Stimulated activated CD8-positive, alpha-beta memory T cell treated with anti-CD3 and anti-CD28 coated beads, Interleukin-4, amount 100 ng/mL, for 48 hours (primary cell): ENCODE data around the gene ADAM10.

Source experiments
- DNase-seq: peaks from one replicate; pipeline ENCODE4 v3.0.0-alpha.2; 2020

The ADAM10 gene

DNA sequence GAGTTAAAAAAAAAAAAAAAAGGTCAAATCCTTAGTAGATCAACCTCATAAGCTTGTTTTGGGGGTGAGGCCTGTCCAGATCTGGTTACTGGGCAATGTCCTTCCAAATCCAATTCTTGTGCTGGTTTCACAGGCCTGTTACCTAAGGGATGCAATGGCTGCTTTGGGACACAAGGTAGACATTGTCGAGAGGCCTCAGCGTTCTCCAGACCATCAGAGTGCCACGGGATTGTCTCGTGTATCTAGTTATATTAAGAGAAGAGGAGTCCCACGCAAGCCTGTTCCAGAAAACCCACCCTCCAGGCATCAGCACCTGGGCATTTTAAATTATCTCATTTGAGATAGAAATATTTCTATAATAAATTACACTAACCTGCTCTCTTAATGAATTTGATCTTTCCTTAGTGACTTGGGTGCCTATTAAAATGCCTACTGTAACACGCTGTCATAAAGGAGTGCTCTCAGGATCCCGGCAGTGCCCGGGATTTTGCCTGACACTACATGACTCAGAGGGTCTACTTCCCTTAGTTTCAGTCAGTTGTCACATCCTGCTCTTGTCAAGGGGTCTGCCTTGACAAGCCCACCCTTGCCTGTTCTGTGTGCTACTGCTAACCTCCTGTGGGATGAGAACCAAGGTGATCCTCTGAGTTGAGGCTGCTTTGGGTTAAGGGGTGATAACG is 201.7 kb downstream of the ADAM10 start:
- DNase-seq, result no peak

DNA sequence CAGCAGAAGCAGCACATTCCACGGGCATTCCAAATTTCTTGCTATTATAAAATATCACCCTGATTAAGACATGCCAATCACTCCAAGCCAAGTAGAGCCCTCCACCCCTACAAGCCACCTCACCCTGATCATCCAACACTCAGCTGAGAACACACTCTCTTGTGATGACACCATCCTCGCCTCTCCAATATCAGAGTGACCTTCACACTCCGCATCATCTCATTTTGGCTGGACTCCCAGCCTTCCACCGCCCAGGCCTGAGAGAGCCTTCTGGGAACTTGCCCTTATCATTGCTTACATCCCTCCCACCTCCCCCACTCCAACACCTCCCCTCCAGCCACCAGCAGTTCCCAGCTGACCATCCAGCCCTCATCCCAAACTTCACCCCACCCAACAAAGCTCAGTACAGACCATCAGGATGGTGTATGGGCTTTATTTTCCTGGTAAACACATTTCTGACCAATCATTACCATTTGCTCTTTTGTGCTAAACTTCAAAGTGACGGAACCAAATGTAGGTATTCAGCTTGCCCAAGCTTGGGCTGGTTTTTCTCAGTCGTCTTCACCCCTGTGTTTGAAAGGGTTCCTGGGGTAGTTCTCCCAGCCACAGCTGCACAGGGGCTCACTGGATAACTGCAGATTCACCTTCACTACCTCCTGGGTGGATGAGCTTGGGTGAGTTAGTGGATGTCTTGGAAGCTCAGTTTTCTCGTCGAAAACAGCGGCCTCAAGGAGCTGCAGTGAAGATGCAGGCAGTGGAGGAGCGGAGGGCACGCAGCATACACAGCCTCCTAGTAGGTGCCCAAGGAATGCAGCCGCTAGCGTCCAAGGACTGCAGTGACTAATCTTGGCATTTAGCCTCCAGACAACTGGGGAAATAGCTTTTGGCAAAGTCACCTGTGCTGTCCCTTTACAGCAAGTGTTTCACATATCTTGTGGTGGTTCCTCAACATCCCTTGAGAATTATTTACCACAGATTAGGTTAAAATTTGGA is 202.6 kb downstream of the ADAM10 start:
- DNase-seq, result no peak

DNA sequence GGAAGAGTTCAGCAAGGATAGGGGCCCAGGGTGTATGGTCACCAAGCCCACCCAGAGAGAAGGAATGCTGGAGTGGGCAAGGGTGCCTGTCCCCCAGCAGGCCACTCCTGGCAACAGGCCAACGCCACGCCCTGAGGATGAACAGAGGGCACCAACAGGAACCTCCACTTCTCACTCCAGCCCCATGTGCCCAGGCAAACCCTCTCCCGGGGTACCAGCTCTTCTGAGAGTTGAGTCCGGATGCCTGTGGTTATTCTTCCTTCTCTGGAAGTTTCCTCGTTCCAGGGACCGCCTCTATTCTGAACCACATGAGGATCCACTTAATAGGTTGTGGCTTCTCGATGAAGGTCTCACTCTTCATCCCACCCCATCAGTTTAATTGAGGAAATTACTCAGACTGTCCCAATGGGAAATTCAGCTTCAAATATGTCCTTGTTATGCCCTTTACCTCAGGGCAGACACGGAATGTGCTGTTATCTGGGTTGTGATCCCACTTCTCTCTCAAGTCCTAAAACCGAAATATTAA is 203.4 kb downstream of the ADAM10 start:
- DNase-seq, result no peak

- peak; percentile 58 for DNase-seq
Observed at GRCh38 chr15:58545307-58546065, 204.0 kb downstream of the ADAM10 start.

DNA sequence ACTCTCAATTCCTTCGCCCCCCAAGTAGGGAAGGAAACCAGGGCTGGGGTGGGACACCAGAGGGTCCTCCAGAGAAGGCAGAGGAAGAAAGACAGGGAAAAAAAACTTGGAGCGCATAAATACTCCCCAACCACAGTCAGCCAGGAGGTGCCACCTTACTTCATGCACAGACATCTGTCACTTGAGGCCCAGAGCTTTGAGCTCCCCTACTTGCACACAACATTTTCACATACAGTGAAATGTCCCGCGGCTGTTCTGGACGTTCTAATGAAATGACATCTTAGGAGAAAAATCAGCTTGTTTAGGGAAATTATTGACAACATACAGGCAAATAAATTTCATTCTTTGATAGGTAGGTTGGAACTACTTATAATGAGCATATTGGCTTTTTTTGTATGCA is 204.8 kb downstream of the ADAM10 start:
- DNase-seq, result no peak

GRCh38 chr15:58543664-58544335 is 205.7 kb downstream of the ADAM10 start:
- no peak for DNase-seq

DNA sequence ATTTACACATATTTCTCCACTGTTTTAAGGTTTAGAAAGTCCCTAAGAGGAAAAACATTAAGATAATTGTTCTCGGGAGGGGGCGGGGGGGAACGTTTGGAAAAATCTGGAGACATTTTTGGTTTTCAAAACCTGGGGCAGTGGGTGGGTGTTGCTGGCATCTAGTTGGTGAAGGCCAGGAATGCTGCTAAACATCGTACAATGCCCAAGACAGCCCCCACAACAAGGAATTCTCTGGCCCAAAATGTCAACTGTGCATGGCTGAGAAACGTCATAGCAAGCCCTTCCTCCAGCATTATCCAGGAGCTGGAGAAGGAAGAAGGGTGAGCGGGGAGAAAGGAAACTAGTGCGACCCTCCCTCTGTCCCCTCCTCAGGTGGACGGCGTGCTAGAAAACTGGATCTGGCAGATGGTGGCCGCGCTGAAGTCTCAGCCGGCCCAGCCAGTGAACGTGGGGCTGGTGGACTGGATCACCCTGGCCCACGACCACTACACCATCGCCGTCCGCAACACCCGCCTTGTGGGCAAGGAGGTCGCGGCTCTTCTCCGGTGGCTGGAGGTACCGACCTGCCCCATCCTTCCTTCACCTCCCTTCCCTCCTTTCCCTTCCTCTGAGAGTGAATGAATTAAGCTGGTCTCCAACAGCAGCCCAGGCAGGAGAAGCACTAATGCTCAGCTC is 208.0 kb downstream of the ADAM10 start:
- no peak for DNase-seq

- DNase-seq, result no peak
Observed at GRCh38 chr15:58539548-58539947, 210.0 kb downstream of the ADAM10 start.

DNA sequence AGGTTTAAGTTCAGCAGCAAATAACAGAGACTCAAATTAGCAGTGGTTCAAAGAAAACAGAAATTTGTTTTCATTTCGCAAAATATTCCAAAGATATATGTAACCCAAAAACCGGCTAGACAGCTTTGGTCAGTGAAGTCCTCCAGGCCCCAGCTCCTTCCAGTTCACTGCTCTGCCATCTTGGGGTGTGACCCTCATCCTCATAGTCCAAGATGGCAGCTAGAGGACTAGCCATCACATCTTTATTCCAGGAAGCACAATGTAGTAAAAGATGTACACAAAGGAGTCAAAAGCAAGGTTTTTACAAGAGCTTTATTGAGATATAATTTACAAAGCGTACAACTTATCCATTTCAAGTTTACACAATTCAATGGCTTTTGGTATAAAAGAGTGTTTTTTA is 210.6 kb downstream of the ADAM10 start:
- DNase-seq, result no peak
